ENCODE results near the gene MRPL36.
"Not testable (repeated sequence)": the region's sequence is repeated elsewhere in the genome, so short reads cannot be mapped to it uniquely, and the experiment has no call there.

MRPL36 gene

GRCh38 chr5:1814183-1815020 lies 14.8 kb upstream of the MRPL36 start:
- DNase-seq, result no peak

- DNase-seq, result no peak
These were observed 11.0 kb upstream of the MRPL36 start for GRCh38 chr5:1810581-1811101.

- DNase-seq, result no peak
These were observed 9.9 kb upstream of the MRPL36 start for GRCh38 chr5:1809416-1810035.

GRCh38 chr5:1808439-1808838 lies 8.8 kb upstream of the MRPL36 start:
- DNase-seq, result no peak

- DNase-seq, result no peak
These were observed 8.0 kb upstream of the MRPL36 start for GRCh38 chr5:1807451-1808185.

GRCh38 chr5:1806974-1807373 lies 7.3 kb upstream of the MRPL36 start:
- DNase-seq, result no peak

- DNase-seq, result no peak
These were observed 6.6 kb upstream of the MRPL36 start for GRCh38 chr5:1806199-1806598.

GRCh38 chr5:1805736-1806135 lies 6.1 kb upstream of the MRPL36 start:
- no peak for DNase-seq

GRCh38 chr5:1805326-1805725 lies 5.7 kb upstream of the MRPL36 start:
- no peak for DNase-seq

GRCh38 chr5:1804001-1804690 lies 4.5 kb upstream of the MRPL36 start:
- DNase-seq, result no peak

GRCh38 chr5:1803192-1803591 lies 3.6 kb upstream of the MRPL36 start:
- DNase-seq, result no peak

- no peak for DNase-seq
These were observed 2.3 kb upstream of the MRPL36 start for GRCh38 chr5:1801967-1802295.

GRCh38 chr5:1801222-1801966 lies 1.8 kb upstream of the MRPL36 start, which contains the start of gene NDUFS6:
NDUFS6 (plus strand) TSS chr5:1801407; CDS start chr5:1801418, 11 bp downstream.
- peak; percentile 66 for DNase-seq

GRCh38 chr5:1800472-1801221 lies 1.0 kb upstream of the MRPL36 start:
- peak; percentile 59 for DNase-seq

- DNase-seq, result no peak
These were observed 481 bp downstream of the MRPL36 start for GRCh38 chr5:1799110-1799601.

- not testable (repeated sequence) for DNase-seq
These were observed 1.0 kb downstream of the MRPL36 start for GRCh38 chr5:1798589-1798988.

GRCh38 chr5:1797855-1798254 lies 1.8 kb downstream of the MRPL36 start:
- DNase-seq, result no peak

GRCh38 chr5:1797103-1797800 lies 2.4 kb downstream of the MRPL36 start:
- DNase-seq, result no peak

GRCh38 chr5:1796371-1797102 lies 3.1 kb downstream of the MRPL36 start:
- no peak for DNase-seq

GRCh38 chr5:1795931-1796330 lies 3.7 kb downstream of the MRPL36 start:
- DNase-seq, result no peak
